SU-DHL-6 (cell line): ENCODE results near the gene ZNF667.

Experiments used
- CTCF ChIP-seq: fragments of 200-600 bp; sonication (generic); IDR thresholded peaks from one replicate; pipeline ENCODE4 v1.5.1; 2017; ENCODE audit warnings: antibody characterized with exemption, mild to moderate bottlenecking, low read length, moderate library complexity; ENCODE audit not compliant: insufficient read depth, poor library complexity, severe bottlenecking
- EZH2phosphoT487 ChIP-seq: fragments of 200-600 bp; sonication (generic), shearing (Covaris generic); conservative IDR thresholded peaks from 2 replicates; pipeline ENCODE4 v1.6.1; 2018; ENCODE audit warnings: mild to moderate bottlenecking, antibody characterized with exemption, low read length, moderate library complexity, mixed read lengths

- no peak for TF ChIP-seq CTCF
- TF ChIP-seq EZH2phosphoT487 = no peak
Measured at GRCh38 chr19:56476651-56477428, at the start of gene ZNF667.
